Nasal cavity respiratory epithelium epithelial cell of viscerocranial mucosa (primary cell): ENCODE measurements around the gene LENG1. TPM values are rescaled to one million over a fixed set of nuclear protein-coding genes. Genes with fewer than 3 reads are reported as not detected.

Source experiments
- total RNA-seq: library from RNA; depleted of rRNA; stranded (reverse); fragments of >200 nt; gene quantifications from 2 replicates; pipeline ENCODE4 v1.2.3, GENCODE V29; 2014

Gene LENG1
- total RNA-seq, result 4.6 and 9.9 TPM in 2 replicates

DNA sequence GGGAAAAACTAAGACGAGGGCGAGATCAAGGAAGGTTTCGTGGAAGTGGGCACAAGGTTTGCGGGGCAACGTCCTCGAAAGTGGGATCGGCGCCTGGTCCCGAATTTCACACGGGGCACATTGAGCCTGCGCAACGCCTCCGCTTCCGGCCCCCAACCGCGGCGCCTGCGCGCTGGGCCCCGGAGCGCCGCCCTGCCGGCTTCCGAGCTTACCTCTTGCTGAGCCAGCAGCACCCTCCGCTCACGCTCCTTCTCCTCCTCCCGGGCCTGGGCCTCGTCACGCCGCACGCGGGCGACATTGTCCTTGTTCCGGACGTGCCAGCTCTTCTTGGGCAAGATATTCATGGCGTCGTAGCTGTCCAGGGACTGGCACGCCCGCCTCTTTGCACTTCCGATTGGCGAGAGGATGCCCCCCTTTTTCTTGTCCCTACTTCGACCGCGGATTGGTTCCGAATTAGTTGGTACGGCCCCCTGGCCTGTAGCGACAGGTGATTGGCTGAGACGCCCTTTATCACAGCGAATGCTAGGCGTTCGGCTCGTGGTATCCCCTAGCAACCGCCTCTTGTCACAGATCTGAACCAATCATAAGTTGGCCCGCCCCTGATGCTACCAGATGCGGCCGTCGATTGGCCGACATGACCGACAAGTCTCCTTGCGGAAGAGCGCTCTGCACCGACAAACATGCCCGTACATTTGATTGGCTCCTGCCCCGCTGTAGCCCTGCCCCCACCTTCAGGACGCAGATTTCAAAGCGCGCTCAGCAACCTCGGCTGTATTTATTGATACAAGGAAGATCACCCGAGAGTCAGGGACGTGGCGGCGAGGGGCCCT lies at the start of gene LENG1:
LENG1 (minus strand) TSS at position 370 of the 830 bp plus-strand sequence; CDS start at position 344, 26 bp downstream.

DNA sequence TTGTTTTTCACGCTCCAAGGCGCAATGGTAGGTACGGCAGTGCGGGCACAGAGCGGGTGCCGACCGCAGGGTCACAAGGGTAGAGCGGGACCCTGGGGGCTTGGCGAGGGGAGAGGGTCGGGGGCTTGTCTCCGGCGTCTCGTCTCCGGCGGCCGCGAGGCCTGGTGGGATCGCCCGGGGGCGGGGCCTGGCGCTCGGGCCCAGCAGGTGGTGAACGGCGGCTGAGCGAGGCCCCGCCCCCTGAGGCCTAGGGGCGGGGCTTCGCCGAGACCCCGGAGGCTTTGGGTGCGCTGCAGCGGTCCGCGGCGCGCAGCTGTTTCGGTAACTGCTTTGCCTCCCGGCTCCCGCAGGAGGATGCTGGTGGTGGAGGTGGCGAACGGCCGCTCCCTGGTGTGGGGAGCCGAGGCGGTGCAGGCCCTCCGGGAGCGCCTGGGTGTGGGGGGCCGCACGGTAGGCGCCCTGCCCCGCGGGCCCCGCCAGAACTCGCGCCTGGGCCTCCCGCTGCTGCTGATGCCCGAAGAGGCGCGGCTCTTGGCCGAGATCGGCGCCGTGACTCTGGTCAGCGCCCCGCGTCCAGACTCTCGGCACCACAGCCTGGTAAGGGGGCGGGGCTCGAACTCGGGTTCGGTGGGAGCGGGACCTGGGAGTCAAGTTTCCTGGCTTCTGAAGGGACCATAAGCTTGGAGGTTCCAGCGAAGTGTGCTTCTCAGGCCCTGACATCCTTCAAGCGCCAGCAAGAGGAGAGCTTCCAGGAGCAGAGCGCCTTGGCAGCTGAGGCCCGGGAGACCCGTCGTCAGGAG lies 31.7 kb upstream of the LENG1 start, which contains the start of gene TSEN34:
TSEN34 (plus strand) TSS at position 298 of the 800 bp plus-strand sequence; CDS start at position 355, 57 bp downstream.

DNA sequence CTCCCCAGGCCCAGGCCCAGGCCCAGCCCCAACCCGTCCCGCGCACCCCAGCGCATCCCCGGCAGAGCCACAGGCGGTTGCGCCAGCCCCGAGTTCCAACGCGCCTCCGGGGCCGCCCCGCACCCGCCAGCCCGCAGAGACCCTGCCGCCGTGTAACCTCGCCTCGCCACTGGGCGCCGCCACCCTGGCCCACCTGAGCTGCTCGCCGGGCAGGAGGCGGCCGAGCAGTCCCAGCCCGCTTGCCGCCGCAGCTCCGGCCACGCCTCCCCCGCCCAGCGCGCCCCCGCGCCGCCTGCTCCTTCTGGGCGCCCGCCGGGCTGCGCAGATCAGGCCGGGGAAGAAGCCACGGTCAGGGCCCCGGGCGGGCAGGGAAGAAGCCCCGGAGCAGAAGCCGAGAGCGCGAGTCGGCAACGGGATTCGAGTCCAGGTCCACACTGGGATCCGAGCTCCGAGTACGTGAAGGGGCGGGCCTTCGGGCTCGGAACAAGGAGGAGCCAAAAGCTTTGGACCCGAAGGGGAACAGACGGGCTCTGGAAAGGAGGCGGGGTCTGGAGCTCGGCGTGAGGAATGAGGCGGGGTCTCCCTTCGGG lies 29.7 kb upstream of the LENG1 start, which contains the start of gene MBOAT7:
MBOAT7 (minus strand) TSS at position 436 of the 590 bp plus-strand sequence. CDS start 1,072 bp downstream, outside the sequence.

DNA sequence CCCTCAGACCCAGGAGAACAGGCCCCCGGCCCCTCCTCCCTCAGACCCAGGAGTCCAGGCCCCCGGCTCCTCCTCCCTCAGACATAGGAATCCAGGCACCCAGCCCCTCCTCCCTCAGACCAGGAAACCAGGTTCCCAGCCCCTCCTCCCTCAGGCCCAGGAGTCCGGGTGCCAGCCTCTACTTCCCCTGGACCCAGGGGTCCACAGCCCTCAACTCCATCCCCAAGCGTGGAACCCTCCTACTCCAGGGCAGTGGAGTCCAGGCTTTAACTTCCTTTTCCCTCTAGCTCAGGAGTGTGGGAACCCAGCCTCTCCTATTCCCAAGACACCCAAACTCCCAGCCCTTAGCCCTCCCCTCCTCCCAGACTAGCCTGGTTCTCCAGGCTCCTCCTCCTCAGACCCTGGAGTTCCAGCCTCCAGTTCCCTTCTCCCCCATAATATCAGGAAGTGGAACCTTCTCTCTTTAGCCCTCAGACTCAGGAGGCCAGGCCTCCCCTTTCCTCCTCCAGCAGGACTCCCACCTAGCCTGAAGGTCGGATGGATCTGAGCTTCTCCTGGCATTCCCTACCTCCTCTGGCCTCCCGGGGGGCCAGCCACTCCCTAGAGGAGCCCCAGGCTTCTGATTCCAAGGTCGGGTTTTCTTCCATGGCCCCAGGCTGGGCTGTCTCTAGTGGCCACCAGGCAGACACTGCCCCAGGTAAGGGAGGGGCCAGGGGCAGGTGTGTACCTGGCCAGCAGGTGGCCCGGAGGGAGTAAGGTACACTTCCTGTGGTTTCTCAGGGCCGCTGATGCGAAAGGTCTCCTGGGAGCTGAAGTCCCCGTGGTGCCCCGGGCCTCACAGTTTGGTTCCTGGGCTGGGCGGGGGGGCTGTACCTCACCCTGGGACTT lies 13.2 kb upstream of the LENG1 start, which contains the start of gene TMC4:
TMC4 (minus strand) TSS at position 690 of the 888 bp plus-strand sequence; CDS start at position 647, 43 bp downstream.

DNA sequence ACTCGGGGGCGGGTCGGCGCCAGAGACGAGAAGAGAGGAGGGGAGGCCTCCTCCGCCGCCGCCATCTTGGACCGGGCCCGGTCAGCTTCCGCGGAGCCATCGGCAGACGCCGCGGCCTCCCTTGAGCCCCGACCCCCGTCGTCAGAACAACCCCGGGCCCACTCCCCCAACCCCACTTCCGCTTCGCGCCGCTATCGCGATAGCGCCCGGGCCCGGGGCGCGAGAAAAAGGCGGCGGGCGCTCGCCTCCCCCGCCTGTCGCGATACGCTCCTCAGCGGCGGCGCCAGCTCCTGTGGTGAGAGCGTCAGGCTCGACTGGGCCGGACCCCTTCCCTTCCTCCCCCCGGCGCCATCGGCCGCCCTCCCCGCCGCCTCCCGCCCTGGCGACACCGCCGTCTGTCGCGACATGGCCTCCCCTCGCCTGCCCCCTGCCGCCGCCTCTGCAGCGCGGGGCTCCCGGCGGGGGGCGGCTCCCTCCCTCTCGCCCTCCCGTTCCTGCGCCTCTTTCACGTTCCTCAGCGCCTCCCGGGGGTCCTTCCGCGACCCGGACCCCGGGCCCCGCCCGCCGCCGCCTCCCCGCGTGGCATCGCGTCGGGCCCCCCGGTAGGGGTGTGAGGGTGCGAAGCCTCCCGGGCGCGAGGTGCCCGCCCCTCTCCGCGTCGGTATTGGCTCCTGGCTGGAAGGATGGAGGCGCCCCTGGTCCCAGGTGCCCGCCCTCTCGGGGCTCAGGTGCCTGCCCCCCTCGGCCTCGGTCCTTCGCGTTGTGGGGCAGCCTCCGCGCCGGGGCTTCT lies 21.6 kb downstream of the LENG1 start, which contains the start of gene CNOT3:
CNOT3 (plus strand) TSS at position 64 of the 790 bp plus-strand sequence. CDS start 5,217 bp downstream, outside the sequence.

DNA sequence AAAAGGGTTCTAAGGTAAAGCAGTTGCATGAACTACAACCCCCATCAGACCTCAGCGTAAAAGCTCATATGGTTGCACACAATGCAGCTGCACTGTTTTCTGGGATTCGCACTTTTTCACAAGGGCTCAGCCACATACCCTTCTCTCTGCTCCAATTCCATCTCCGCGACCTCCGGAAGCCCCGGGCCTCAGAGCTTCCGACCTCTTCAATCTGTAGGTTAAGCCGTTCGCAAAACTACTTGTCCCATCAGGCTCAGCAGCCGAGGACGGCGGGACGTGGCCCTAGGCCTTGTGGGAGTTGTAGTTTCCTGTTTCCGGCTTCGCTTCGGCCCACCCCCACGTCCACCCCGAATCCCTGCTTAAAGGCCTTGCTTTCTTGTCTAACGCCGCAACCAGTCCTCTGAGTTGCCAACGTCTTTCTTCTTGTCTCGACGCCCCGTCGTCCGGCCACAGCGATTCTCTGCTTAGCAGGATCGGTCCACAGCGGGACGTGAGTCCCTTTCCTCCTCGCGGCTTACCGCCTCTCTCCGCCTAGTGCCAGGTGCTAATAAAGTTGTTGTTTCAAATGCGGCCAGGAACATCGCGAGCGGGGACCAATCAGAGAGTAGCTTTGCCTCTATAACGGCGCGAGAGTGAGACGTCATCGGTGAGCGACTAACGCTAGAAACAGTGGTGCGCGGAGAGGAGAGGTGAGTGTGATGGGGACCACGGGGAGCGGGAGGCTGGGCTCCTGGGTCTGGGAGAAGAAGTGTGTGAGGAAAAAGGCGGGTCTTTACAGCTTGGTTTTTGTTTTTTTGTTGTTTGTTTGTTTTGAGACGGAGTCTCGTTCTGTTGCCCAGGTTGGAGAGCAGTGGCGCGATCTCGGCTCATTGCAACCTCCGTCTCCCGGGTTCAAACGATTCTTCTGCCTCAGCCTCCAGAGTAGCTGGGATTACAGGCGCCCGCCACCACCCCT lies 44.1 kb downstream of the LENG1 start, which contains the start of the genes PRPF31 and TFPT:
PRPF31 (plus strand) TSS at position 646 of the 955 bp plus-strand sequence. CDS start 2,525 bp downstream, outside the sequence.
TFPT (minus strand) TSS at position 549 of the 955 bp plus-strand sequence; CDS start at position 161, 388 bp downstream.

Other genes starting within 250 kb of the LENG1 start
- under 0.01 TPM in 2 replicates for gene CACNG8, start 196.8 kb downstream of the LENG1 start, total RNA-seq
- gene CACNG6, start 168.1 kb downstream of the LENG1 start, total RNA-seq, result not detected in 2 replicates
- not detected in 2 replicates for gene VSTM1, start 95.8 kb downstream of the LENG1 start, total RNA-seq
- gene TARM1, start 78.4 kb downstream of the LENG1 start, total RNA-seq, result not detected in 2 replicates
- 0.07 and 1.0 TPM in 2 replicates for gene OSCAR, start 58.9 kb downstream of the LENG1 start, total RNA-seq
- 7.9 and 16.9 TPM in 2 replicates for gene NDUFA3, start 56.9 kb downstream of the LENG1 start, total RNA-seq
- 7.2 and 7.3 TPM in 2 replicates for gene TFPT, start 44.1 kb downstream of the LENG1 start, total RNA-seq
- gene PRPF31, start 44.0 kb downstream of the LENG1 start, total RNA-seq, result 35.2 and 46.6 TPM in 2 replicates
- gene CNOT3, start 22.0 kb downstream of the LENG1 start, total RNA-seq, result 10.3 and 25.8 TPM in 2 replicates
- 26.7 and 71.6 TPM in 2 replicates for gene TMC4, start 13.4 kb upstream of the LENG1 start, total RNA-seq
- 13.3 and 37.7 TPM in 2 replicates for gene MBOAT7, start 29.9 kb upstream of the LENG1 start, total RNA-seq
- 49.3 and 58.8 TPM in 2 replicates for gene TSEN34, start 31.6 kb upstream of the LENG1 start, total RNA-seq
- gene RPS9, start 41.1 kb upstream of the LENG1 start, total RNA-seq, result 1,225 and 1,614 TPM in 2 replicates
- not detected in 2 replicates for gene LILRB3, start 63.3 kb upstream of the LENG1 start, total RNA-seq
- not detected in 2 replicates for gene LILRA6, start 83.1 kb upstream of the LENG1 start, total RNA-seq
- not detected in 2 replicates for gene LILRB5, start 97.6 kb upstream of the LENG1 start, total RNA-seq
- not detected in 2 replicates for gene LILRB2, start 121.4 kb upstream of the LENG1 start, total RNA-seq
- gene LILRA5, start 153.4 kb upstream of the LENG1 start, total RNA-seq, result not detected in 2 replicates
- not detected in 2 replicates for gene LILRA4, start 179.4 kb upstream of the LENG1 start, total RNA-seq
- gene LAIR1, start 205.2 kb upstream of the LENG1 start, total RNA-seq, result not detected in 2 replicates